K562 (cell line): ENCODE measurements around the gene COL15A1. TPM values are rescaled to one million over a fixed set of nuclear protein-coding genes. Genes with fewer than 3 reads are reported as not detected.

Experiments used
- C11orf30 ChIP-seq: fragments of 450-650 bp; IDR thresholded peaks from 2 replicates; pipeline ENCODE4 v1.6.1; 2016; ENCODE audit warnings: low read depth, mild to moderate bottlenecking
- CBX5 ChIP-seq: IDR thresholded peaks from 2 replicates; pipeline ENCODE4 v1.6.1; 2014; ENCODE audit warnings: low read depth, borderline replicate concordance
- EP300 ChIP-seq: IDR thresholded peaks from 2 replicates; pipeline ENCODE4 v1.6.1; 2012; ENCODE audit warnings: low read length, improper control_type of control experiment
- HLTF ChIP-seq: fragments of 450-650 bp; IDR thresholded peaks from 2 replicates; pipeline ENCODE4 v1.6.1; 2016
- HNRNPH1 ChIP-seq: fragments of 200-400 bp; formaldehyde crosslinking; optimal IDR thresholded peaks from 2 replicates; pipeline ENCODE3; 2017; ENCODE audit warnings: low read depth, mild to moderate bottlenecking, low read length, moderate library complexity
- IFI16 ChIP-seq: fragments of 250-450 bp; sonication (Bioruptor Pico); IDR thresholded peaks from 2 replicates; pipeline ENCODE4 v2.1.2; 2022; ENCODE audit warnings: mild to moderate bottlenecking, inconsistent platforms
- MCM3 ChIP-seq: fragments of 450-650 bp; IDR thresholded peaks from 2 replicates; pipeline ENCODE4 v1.6.1; 2016
- MEF2D ChIP-seq: conservative IDR thresholded peaks from 2 replicates; pipeline ENCODE4 v1.6.1; 2016; ENCODE audit warnings: low read depth, missing genetic modification characterization, missing compliant biosample characterization
- NCOA2 ChIP-seq, 2 experiments: fragments of 450-650 bp; IDR thresholded peaks; 2 replicates each; pipeline ENCODE4 v1.6.1; 2018; ENCODE audit warnings: mild to moderate bottlenecking in 2 of 2, moderate library complexity in 1 of 2; ENCODE audit not compliant: partially characterized antibody in 2 of 2
- NEUROD1 ChIP-seq: fragments of 150-350 bp; IDR thresholded peaks from 2 replicates; pipeline ENCODE4 v1.6.1; 2014; ENCODE audit warnings: borderline replicate concordance, low read length, low read depth; ENCODE audit not compliant: partially characterized antibody
- NONO ChIP-seq, 2 experiments: fragments of 200-400 bp in 1 of 2; fragments of 450-650 bp in 1 of 2; formaldehyde crosslinking in 1 of 2; IDR thresholded peaks; 2 replicates each; pipeline ENCODE4 v1.6.1; 2017; ENCODE audit warnings: low read depth in 2 of 2, mild to moderate bottlenecking in 2 of 2, moderate library complexity in 2 of 2, low read length in 1 of 2
- NR2F6 ChIP-seq: fragments of 450-650 bp; formaldehyde crosslinking; IDR thresholded peaks from 2 replicates; pipeline ENCODE4 v1.4.0; 2020; ENCODE audit warnings: mild to moderate bottlenecking
- PREB ChIP-seq: sonication (generic); formaldehyde crosslinking; IDR thresholded peaks from 2 replicates; pipeline ENCODE4 v1.8.1; 2023; ENCODE audit warnings: mild to moderate bottlenecking, missing genetic modification reagents
- SP2 ChIP-seq: IDR thresholded peaks from 2 replicates; pipeline ENCODE4 v1.6.1; 2011; ENCODE audit warnings: mild to moderate bottlenecking, low read depth, low read length, moderate library complexity; ENCODE audit not compliant: poor library complexity, severe bottlenecking; ENCODE audit errors: extremely low read depth
- TEAD2 ChIP-seq: fragments of 450-650 bp; IDR thresholded peaks from 2 replicates; pipeline ENCODE4 v1.6.1; 2016; ENCODE audit warnings: missing genetic modification characterization, control low read depth, missing compliant biosample characterization
- TSHZ1 ChIP-seq: fragments of 250-450 bp; sonication (Bioruptor Pico); IDR thresholded peaks from 2 replicates; pipeline ENCODE4 v1.4.0; 2020; ENCODE audit warnings: mild to moderate bottlenecking, moderate library complexity
- ZNF143 ChIP-seq: sonication (generic); formaldehyde crosslinking; IDR thresholded peaks from 2 replicates; pipeline ENCODE4 v1.9.0; 2022; ENCODE audit warnings: mild to moderate bottlenecking, missing genetic modification reagents
- ZNF184 ChIP-seq: sonication (generic); formaldehyde crosslinking; IDR thresholded peaks from 2 replicates; pipeline ENCODE4 v1.5.0; 2020; ENCODE audit warnings: missing genetic modification reagents
- ZNF436 ChIP-seq: fragments of 250-450, 450-650 bp; sonication (Bioruptor Pico); formaldehyde crosslinking; IDR thresholded peaks from 2 replicates; pipeline ENCODE4 v1.7.0; 2020; ENCODE audit warnings: mild to moderate bottlenecking
- ZNF583 ChIP-seq: fragments of 250-450 bp; sonication (Bioruptor Pico); IDR thresholded peaks from 2 replicates; pipeline ENCODE4 v1.4.0; 2020
- ZNF589 ChIP-seq: fragments of 200-800 bp; sonication (Bioruptor generic); IDR thresholded peaks from 2 replicates; pipeline ENCODE4 v1.6.1; 2016; ENCODE audit warnings: low read depth, missing genetic modification characterization, missing compliant biosample characterization
- ZNF75A ChIP-seq: fragments of 450-650 bp; formaldehyde crosslinking; IDR thresholded peaks from 2 replicates; pipeline ENCODE4 v1.4.0; 2020; ENCODE audit warnings: mild to moderate bottlenecking
- polyA plus RNA-seq, 8 experiments: library from polyadenylated mRNA; depleted of rRNA in 4 of 8; stranded (reverse) in 5 of 8; unstranded in 3 of 8; fragments of >200 nt; fragmentation: Nextera tagmentation in 2 of 8; fragmentation: Illumina TruSeq in 1 of 8; extraction: Ambion mirVana in 2 of 8; extraction: Trizol in 1 of 8; gene quantifications; 2 replicates each; pipeline versions ENCODE4 v1.2.1 to v1.2.3, GENCODE V29; 2011 to 2014; ENCODE audit warnings: inconsistent platforms in 1 of 8, missing spikeins in 1 of 8
- total RNA-seq, 7 experiments: library from RNA; depleted of rRNA in 6 of 7; stranded (reverse); fragments of >200 nt in 6 of 7; fragmentation: Illumina TruSeq in 2 of 7; extraction: Trizol in 2 of 7; gene quantifications; 2 replicates each; pipeline versions ENCODE4 v1.2.1 to v1.2.3, GENCODE V29; 2011 to 2021; ENCODE audit warnings: low replicate concordance in 1 of 7
- TF ChIP-seq, protein P1 (sequence below), 2 experiments: fragments of 200-800 bp in 1 of 2; sonication (Bioruptor generic) in 1 of 2; sonication (generic) in 1 of 2; formaldehyde crosslinking in 1 of 2; IDR thresholded peaks in 1 of 2; conservative IDR thresholded peaks in 1 of 2; 2 replicates each; pipeline versions ENCODE4 v1.5.0 to v1.6.1; 2016 to 2020; ENCODE audit warnings: missing compliant biosample characterization in 1 of 2, missing genetic modification characterization in 1 of 2, missing genetic modification reagents in 1 of 2

COL15A1 gene
- total and polyA plus RNA-seq, 9 of the 15 experiments (the other 6 are each of a cell fraction or from before 2014, with no cell fraction given), result 0.46 to 5.1 (median 2.6) TPM

GRCh38 chr9:99071313-99072039, 127.8 kb downstream of the COL15A1 start (continued):
- TF ChIP-seq CBX5 (no peak), SP2 (no peak), TSHZ1 (CRISPR knock-in tag) (peak; percentile 64; the same call in 1 of the 2 replicates), NR2F6 (CRISPR knock-in tag) (no peak), ZNF184 (CRISPR knock-in tag) (no peak), MEF2D (no peak), HNRNPH1 (no peak), ZNF75A (no peak), ZNF143 (CRISPR knock-in tag) (no peak), ZNF589 (CRISPR knock-in tag) (0 out of 2 replicates have a peak, but pooled peaks have one; percentile 49), PREB (no peak), NONO (IDR thresholded peaks at IDR 0.05; ENCODE audit: low read depth in 2 of 2, low read length in 1 of 2) (no peak), NCOA2 (IDR thresholded peaks at IDR 0.05; ENCODE audit: partially characterized antibody in 2 of 2) (no peak), ZNF436 (no peak), HLTF (no peak), TEAD2 (tag) (no peak), MCM3 (no peak), ZNF583 (CRISPR knock-in tag) (peak; percentile 11; the same call in 1 of the 2 replicates), EP300 (no peak), IFI16 (CRISPR knock-in tag) (no peak), NEUROD1 (no peak), C11orf30 (no peak)
- TF ChIP-seq, protein P1, sequence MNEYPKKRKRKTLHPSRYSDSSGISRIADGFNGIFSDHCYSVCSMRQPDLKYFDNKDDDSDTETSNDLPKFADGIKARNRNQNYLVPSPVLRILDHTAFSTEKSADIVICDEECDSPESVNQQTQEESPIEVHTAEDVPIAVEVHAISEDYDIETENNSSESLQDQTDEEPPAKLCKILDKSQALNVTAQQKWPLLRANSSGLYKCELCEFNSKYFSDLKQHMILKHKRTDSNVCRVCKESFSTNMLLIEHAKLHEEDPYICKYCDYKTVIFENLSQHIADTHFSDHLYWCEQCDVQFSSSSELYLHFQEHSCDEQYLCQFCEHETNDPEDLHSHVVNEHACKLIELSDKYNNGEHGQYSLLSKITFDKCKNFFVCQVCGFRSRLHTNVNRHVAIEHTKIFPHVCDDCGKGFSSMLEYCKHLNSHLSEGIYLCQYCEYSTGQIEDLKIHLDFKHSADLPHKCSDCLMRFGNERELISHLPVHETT (CRISPR knock-in tag; conservative IDR thresholded peaks at IDR 0.05 in 1 of 2, IDR thresholded peaks at IDR 0.05 in 1 of 2), result no peak
